ENCODE data around the gene SCAMP2. TPM values are rescaled to one million over a fixed set of nuclear protein-coding genes. Genes with fewer than 3 reads are reported as not detected.

The SCAMP2 gene
- total RNA-seq, 2 donors from 2014 or later = 62.1 to 84.5 TPM

- no peaks in the 10 kb centered on the region for H3K27me3 ChIP-seq (replicated peaks; ENCODE audit: insufficient read depth)
- no peak for ATAC-seq (ENCODE audit: insufficient number of reproducible peaks, low FRiP score, low read depth)
- H3K36me3 ChIP-seq = peaks cover 7% of the 10 kb centered on the region
- no peak for TF ChIP-seq CTCF (IDR thresholded peaks at IDR 0.05)
- no peaks in the 10 kb centered on the region for H3K4me1 ChIP-seq (ENCODE audit: control insufficient read depth in 1 of 2, low read depth in 2 of 2)
- no peaks in the 10 kb centered on the region for H3K9me3 ChIP-seq
- no peak overlapping the region for H3K4me3 ChIP-seq
- DNase-seq (ENCODE audit: low spot score) = no peak
- no peak overlapping the region for H3K27ac ChIP-seq
Observed at GRCh38 chr15:74807282-74807681, 65.9 kb downstream of the SCAMP2 start.

- Histone ChIP-seq H3K27ac (no peak overlapping the region), H3K27me3 (replicated peaks; ENCODE audit: insufficient read depth) (no peaks in the 10 kb centered on the region), H3K4me1 (ENCODE audit: control insufficient read depth in 1 of 2, low read depth in 2 of 2) (no peaks in the 10 kb centered on the region), H3K9me3 (no peaks in the 10 kb centered on the region), H3K36me3 (peaks cover 19% of the 10 kb centered on the region), H3K4me3 (no peak overlapping the region)
- no peak for DNase-seq (ENCODE audit: low spot score)
- no peak for ATAC-seq (ENCODE audit: insufficient number of reproducible peaks, low FRiP score, low read depth)
- TF ChIP-seq CTCF (IDR thresholded peaks at IDR 0.05) = no peak
Observed at GRCh38 chr15:74804935-74805334, 68.2 kb downstream of the SCAMP2 start.

- H3K4me1 ChIP-seq (ENCODE audit: control insufficient read depth in 1 of 2, low read depth in 2 of 2) = no peaks in the 10 kb centered on the region
- ATAC-seq (ENCODE audit: insufficient number of reproducible peaks, low FRiP score, low read depth) = no peak
- no peak overlapping the region for H3K4me3 ChIP-seq
- no peak overlapping the region for H3K27ac ChIP-seq
- no peaks in the 10 kb centered on the region for H3K27me3 ChIP-seq (replicated peaks; ENCODE audit: insufficient read depth)
- TF ChIP-seq CTCF (IDR thresholded peaks at IDR 0.05) = no peak
- no peaks in the 10 kb centered on the region for H3K9me3 ChIP-seq
- H3K36me3 ChIP-seq = peaks cover 21% of the 10 kb centered on the region
- no peak for DNase-seq (ENCODE audit: low spot score)
Observed at GRCh38 chr15:74802862-74803447, 70.2 kb downstream of the SCAMP2 start.

- TF ChIP-seq CTCF (IDR thresholded peaks at IDR 0.05) = no peak
- DNase-seq (ENCODE audit: low spot score) (no peak), ATAC-seq (ENCODE audit: insufficient number of reproducible peaks, low FRiP score, low read depth) (no peak)
- Histone ChIP-seq H3K36me3 (peaks cover 21% of the 10 kb centered on the region), H3K4me3 (no peak overlapping the region), H3K27me3 (replicated peaks; ENCODE audit: insufficient read depth) (no peaks in the 10 kb centered on the region), H3K9me3 (no peaks in the 10 kb centered on the region), H3K27ac (no peak overlapping the region), H3K4me1 (ENCODE audit: control insufficient read depth in 1 of 2, low read depth in 2 of 2) (no peaks in the 10 kb centered on the region)
Observed at GRCh38 chr15:74802290-74802689, 70.9 kb downstream of the SCAMP2 start.

- H3K9me3 ChIP-seq = no peaks in the 10 kb centered on the region
- no peak for ATAC-seq (ENCODE audit: insufficient number of reproducible peaks, low FRiP score, low read depth)
- no peaks in the 10 kb centered on the region for H3K4me1 ChIP-seq (ENCODE audit: control insufficient read depth in 1 of 2, low read depth in 2 of 2)
- no peak overlapping the region for H3K27ac ChIP-seq
- H3K27me3 ChIP-seq (replicated peaks; ENCODE audit: insufficient read depth) = no peaks in the 10 kb centered on the region
- H3K4me3 ChIP-seq = no peak overlapping the region
- peaks cover 21% of the 10 kb centered on the region for H3K36me3 ChIP-seq
- DNase-seq (ENCODE audit: low spot score) = no peak
- no peak for TF ChIP-seq CTCF (IDR thresholded peaks at IDR 0.05)
Observed at GRCh38 chr15:74801311-74801997, 71.7 kb downstream of the SCAMP2 start.
